ENCODE measurements around the gene PDGFD.

Gene PDGFD

GRCh38 chr11:104092744-104093143 lies 71.2 kb downstream of the PDGFD start:
- DNase-seq, result no peak

- DNase-seq, result no peak
Measured at GRCh38 chr11:104091281-104092096, 72.5 kb downstream of the PDGFD start.

DNA sequence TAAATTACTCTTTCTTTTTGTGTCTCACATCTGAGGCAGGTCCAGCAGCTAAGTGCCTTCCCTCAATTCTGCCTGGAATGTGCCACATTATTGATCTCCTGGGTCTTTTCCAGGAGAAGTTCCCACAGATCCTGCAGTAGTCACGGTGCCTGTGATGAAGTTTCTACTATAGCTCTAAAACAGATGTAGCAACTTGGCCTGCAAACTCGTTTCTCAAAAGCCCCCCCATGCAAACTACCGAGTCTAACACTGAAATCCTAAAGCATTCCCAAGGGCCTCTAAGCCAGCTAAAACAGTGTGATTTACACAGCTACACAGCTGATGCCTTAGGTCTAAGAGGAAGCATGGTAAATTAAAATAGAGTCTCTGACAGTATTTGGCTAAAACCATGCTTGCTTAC lies 73.2 kb downstream of the PDGFD start:
- DNase-seq, result no peak

GRCh38 chr11:104089481-104089880 lies 74.5 kb downstream of the PDGFD start:
- no peak for DNase-seq

- no peak for DNase-seq
Measured at GRCh38 chr11:104086621-104087020, 77.3 kb downstream of the PDGFD start.

DNA sequence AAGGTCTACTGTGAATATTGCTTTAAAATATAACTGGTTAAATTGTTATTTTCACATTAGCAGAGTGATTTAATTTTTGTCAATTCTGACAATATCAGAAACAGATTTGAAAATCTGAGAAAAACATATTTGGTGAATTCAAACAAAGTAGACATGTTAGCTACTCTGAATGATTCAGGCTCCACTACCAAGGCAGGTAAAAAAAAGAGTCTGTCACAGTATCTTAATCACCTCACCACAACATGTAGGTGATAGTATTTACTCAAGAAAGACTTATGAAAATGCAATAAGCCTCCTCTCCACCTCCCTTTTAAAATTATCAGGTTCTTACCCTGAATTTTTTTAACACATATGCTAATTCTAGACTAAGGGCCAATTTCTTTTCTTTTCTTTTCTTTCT lies 85.0 kb downstream of the PDGFD start:
- DNase-seq, result no peak

GRCh38 chr11:104078245-104078644 lies 85.7 kb downstream of the PDGFD start:
- no peak for DNase-seq

DNA sequence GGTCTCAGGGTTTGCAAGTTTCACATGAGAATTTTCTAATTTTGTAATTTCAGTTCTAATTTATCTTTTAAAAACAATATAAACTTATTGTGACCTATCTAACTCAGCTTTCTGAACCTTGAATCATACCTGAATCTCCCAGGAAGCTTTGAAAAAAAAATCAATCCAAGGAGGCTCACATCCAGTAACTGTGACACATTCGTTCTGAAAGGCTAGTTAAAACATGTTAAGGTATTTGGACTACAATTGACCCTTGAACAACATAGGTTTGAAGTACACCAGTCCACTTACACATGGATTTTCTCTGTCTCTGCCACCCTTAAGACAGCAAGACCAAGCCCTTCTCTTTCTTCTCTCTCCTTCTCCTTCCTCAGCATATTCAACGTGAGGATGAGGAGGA lies 87.5 kb downstream of the PDGFD start:
- DNase-seq, result no peak

DNA sequence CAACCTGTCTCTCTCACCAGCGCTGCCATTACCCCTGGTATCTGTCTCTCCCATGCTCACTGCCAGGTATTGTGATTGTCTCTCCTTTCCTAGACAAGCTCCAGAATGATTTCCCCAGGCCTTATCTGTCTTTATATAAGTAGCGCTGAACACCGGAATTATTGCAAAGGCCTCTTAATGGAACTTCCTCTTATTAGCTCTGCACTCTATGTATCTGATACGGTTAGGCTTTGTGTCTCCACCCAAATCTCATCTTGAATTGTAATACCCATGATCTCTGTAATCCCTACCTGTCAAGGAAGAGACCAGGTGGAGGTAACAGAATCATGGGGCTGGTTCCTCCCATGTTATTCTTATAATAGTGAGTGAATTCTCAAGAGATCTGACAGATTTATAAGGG lies 88.2 kb downstream of the PDGFD start:
- DNase-seq, result no peak

- DNase-seq, result no peak
Measured at GRCh38 chr11:104075091-104075490, 88.9 kb downstream of the PDGFD start.

DNA sequence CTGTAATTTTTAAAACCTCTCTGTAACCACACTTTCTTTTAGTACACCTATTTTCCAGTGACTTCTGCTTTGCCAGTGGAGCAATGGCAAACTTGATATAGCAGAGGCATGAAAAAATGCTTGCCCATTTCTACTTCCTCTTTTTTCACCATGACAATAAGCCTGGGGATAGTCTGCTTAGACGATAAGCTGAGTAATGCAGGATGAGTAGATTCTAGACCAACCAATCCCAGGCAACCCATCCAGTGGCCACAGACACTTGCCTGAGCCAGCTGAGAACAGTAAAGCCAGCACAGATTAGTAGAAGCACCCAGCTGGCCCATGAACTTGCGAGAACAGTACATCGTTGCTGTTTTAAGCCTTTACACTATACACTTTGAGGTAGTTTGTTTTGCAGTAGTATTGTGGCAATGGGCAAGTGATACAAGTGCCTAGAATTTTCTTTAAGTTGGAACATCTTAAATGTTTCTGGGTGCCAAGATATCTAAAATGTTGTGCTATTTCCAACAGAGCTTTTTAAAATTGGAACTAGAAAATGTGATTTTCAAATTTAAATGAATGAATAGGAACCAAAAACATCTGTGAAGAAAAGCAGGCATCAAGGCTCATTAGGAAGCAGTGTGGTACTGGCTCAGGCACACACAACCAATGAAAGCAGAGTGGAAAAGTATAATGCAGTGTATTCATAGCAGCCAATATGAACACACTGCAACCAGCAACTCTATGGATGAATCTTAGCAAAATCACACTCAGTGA lies 89.8 kb downstream of the PDGFD start:
- DNase-seq, result no peak

DNA sequence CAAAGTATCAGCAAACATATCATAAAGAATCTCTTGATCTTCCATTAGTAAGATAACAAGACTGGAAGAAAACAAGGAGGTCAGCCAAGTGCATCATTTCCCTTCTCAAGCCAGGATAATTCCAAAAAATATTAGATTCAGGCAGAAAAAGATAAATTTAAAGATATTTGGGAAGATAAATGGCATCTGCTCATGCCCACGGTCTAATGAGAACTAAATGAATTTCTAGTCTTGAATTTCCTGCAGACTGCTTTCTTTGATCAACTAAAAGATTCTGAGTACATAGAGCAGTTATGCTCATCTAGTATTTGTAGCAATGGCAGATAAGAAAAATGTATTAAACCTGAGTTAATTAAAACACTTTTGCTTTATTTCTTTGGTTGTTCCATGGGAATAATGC lies 96.4 kb downstream of the PDGFD start:
- DNase-seq, result no peak

- DNase-seq, result no peak
Measured at GRCh38 chr11:104064034-104064630, 99.8 kb downstream of the PDGFD start.

- DNase-seq, result no peak
Measured at GRCh38 chr11:104061853-104062521, 102.0 kb downstream of the PDGFD start.

GRCh38 chr11:104060820-104061219 lies 103.1 kb downstream of the PDGFD start:
- no peak for DNase-seq

DNA sequence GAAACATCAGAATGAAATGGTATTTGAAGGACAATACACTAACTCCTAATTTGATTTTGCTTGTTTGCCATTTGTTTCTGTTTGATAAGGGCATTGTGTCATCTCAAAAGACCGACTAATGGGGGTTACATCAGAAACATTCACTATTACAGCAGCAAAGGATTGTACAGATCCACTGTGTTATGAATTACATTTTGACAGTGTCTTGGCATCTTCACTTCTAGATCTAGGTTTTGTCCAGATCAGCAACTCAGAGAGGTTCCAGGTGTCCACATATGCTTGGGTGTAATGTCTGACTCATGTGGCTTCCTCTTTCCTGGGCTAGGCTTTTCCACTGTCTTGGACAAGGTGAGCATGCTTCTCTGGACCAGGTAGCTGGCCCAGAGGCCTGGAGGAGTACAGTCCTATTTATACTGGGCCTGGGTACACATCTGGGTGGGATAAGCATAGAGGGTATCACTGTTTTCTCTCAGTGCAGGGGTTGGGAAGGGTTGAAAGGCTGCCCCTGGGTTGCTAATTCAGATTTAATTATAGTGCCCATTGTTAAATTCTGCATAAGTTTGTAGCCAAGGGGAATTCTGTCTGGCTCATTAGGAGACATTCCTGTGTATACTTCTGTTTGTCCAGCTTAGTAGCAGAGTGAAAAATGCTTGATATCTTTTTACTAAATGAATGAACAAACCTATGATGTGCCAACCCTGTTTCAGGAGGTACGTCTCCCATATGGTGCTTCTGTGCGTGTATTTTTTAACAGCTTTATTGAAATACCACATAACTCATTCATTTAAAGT lies 103.7 kb downstream of the PDGFD start:
- no peak for DNase-seq

GRCh38 chr11:104058680-104059079 lies 105.3 kb downstream of the PDGFD start:
- DNase-seq, result no peak

DNA sequence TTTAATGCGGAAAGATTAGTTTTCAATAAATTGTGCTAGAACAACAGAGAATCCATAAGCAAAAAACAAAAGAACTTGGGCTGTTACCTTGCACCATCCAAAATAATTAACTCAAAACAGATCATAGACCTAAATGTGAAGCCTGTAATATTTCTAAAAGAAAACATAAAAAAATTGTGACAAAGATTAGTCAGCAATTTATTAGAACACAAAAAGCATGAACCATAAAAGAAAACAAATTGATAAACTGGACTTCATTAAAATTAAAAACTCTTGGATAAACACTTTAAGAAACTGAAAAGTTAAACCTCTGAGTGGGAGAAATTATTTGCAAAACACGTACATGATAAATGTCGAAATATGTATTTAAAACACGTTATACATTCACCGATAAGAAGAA lies 106.0 kb downstream of the PDGFD start:
- no peak for DNase-seq

DNA sequence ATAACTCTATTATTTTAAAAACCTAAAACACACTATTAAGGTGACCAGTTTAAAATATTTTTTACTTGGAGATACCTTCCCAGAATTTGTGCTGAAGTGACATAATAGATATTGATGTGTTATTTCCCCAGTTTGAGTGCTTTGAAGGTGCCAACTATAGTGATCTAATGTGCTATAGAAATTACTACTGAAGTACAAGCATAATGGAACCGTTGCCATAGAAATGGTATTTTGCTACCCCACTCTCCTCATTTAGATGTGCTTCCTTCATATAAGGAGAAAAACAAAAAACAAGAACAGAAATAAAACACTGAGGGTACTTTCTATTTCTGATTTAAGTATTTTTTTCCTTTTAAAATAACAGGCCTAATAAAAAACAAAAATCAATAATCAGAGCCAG lies 108.4 kb downstream of the PDGFD start:
- DNase-seq, result no peak

GRCh38 chr11:104054911-104055529 lies 108.9 kb downstream of the PDGFD start:
- DNase-seq, result no peak

GRCh38 chr11:104053743-104054478 lies 110.0 kb downstream of the PDGFD start:
- DNase-seq, result no peak

Data from stimulated activated naive CD4-positive, alpha-beta T cell treated with Interleukin-2 at 50 U/mL for 16 hours (primary cell).